Measurements from ENCODE around the gene DHRS12.

GRCh38 chr13:51819544-51819943, 15.6 kb upstream of the DHRS12 start:
- TF ChIP-seq POLR2AphosphoS5 (IDR thresholded peaks at IDR 0.05; ENCODE audit: insufficient read depth in 1 of 2, low read depth in 1 of 2) (no peak), CTCF (IDR thresholded peaks at IDR 0.05) (no peak)

Data from vagina (tissue), 2 donors.